ENCODE data around the gene PRKCA.

DNA sequence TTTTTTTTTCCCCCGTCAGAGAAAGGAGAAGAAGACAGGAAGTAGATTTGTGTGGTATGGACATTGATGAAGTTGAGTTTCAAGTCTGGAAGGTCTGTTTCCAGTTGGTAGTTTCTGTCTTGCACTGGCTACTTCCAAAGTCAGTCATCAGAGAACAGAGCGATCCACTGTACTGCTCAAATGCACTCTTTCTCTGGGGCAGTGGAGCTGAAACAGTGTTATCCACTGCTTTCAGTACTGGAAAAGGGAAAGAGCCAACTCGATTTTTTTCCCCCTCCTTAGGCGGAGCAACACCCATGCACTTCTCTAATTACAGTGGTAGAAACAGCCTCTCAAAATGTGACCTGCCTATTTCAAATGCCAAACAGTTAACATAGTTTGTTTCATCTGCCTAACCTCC lies 7.4 kb downstream of the PRKCA start:
- TF ChIP-seq ZFP3 (CRISPR knock-in tag; IDR thresholded peaks at IDR 0.05) (no peak), GLIS3 (CRISPR knock-in tag; IDR thresholded peaks at IDR 0.05) (no peak), ZNF565 (CRISPR knock-in tag; conservative IDR thresholded peaks at IDR 0.05; ENCODE audit: low read depth) (no peak), ZNF70 (CRISPR knock-in tag; IDR thresholded peaks at IDR 0.05) (no peak), TCF4 (CRISPR knock-in tag; IDR thresholded peaks at IDR 0.05; ENCODE audit: borderline replicate concordance) (no peak), OSR1 (CRISPR knock-in tag; IDR thresholded peaks at IDR 0.05) (no peak), BACH2 (CRISPR knock-in tag; IDR thresholded peaks at IDR 0.05; ENCODE audit: borderline replicate concordance) (no peak), ISL1 (CRISPR knock-in tag; IDR thresholded peaks at IDR 0.05) (no peak), ZNF8 (CRISPR knock-in tag; IDR thresholded peaks at IDR 0.05) (no peak), ZC3H10 (CRISPR knock-in tag; IDR thresholded peaks at IDR 0.05) (no peak), ZFP30 (CRISPR knock-in tag; IDR thresholded peaks at IDR 0.05) (no peak)
- TF ChIP-seq, protein P1, sequence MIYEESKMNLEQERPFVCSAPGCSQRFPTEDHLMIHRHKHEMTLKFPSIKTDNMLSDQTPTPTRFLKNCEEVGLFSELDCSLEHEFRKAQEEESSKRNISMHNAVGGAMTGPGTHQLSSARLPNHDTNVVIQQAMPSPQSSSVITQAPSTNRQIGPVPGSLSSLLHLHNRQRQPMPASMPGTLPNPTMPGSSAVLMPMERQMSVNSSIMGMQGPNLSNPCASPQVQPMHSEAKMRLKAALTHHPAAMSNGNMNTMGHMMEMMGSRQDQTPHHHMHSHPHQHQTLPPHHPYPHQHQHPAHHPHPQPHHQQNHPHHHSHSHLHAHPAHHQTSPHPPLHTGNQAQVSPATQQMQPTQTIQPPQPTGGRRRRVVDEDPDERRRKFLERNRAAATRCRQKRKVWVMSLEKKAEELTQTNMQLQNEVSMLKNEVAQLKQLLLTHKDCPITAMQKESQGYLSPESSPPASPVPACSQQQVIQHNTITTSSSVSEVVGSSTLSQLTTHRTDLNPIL (CRISPR knock-in tag; IDR thresholded peaks at IDR 0.05; ENCODE audit: low read depth), result no peak
- TF ChIP-seq, protein P2, sequence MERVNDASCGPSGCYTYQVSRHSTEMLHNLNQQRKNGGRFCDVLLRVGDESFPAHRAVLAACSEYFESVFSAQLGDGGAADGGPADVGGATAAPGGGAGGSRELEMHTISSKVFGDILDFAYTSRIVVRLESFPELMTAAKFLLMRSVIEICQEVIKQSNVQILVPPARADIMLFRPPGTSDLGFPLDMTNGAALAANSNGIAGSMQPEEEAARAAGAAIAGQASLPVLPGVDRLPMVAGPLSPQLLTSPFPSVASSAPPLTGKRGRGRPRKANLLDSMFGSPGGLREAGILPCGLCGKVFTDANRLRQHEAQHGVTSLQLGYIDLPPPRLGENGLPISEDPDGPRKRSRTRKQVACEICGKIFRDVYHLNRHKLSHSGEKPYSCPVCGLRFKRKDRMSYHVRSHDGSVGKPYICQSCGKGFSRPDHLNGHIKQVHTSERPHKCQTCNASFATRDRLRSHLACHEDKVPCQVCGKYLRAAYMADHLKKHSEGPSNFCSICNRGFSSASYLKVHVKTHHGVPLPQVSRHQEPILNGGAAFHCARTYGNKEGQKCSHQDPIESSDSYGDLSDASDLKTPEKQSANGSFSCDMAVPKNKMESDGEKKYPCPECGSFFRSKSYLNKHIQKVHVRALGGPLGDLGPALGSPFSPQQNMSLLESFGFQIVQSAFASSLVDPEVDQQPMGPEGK (CRISPR knock-in tag; IDR thresholded peaks at IDR 0.05; ENCODE audit: borderline replicate concordance), result no peak
- TF ChIP-seq, protein P3, sequence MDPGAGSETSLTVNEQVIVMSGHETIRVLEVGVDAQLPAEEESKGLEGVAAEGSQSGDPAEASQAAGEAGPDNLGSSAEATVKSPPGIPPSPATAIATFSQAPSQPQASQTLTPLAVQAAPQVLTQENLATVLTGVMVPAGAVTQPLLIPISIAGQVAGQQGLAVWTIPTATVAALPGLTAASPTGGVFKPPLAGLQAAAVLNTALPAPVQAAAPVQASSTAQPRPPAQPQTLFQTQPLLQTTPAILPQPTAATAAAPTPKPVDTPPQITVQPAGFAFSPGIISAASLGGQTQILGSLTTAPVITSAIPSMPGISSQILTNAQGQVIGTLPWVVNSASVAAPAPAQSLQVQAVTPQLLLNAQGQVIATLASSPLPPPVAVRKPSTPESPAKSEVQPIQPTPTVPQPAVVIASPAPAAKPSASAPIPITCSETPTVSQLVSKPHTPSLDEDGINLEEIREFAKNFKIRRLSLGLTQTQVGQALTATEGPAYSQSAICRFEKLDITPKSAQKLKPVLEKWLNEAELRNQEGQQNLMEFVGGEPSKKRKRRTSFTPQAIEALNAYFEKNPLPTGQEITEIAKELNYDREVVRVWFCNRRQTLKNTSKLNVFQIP (CRISPR knock-in tag; IDR thresholded peaks at IDR 0.05; ENCODE audit: borderline replicate concordance, low read depth), result no peak
